Panc1 (cell line): ENCODE results near the gene STK35.

Source experiments
- POLR2AphosphoS5 ChIP-seq: IDR thresholded peaks from 2 replicates; pipeline ENCODE4 v1.6.1; 2012; ENCODE audit warnings: mild to moderate bottlenecking, low read depth, low read length, moderate library complexity
- TF ChIP-seq, protein P1 (sequence below): fragments of 450-650 bp; IDR thresholded peaks from 2 replicates; pipeline ENCODE4 v1.5.1; 2017; ENCODE audit warnings: mild to moderate bottlenecking

DNA sequence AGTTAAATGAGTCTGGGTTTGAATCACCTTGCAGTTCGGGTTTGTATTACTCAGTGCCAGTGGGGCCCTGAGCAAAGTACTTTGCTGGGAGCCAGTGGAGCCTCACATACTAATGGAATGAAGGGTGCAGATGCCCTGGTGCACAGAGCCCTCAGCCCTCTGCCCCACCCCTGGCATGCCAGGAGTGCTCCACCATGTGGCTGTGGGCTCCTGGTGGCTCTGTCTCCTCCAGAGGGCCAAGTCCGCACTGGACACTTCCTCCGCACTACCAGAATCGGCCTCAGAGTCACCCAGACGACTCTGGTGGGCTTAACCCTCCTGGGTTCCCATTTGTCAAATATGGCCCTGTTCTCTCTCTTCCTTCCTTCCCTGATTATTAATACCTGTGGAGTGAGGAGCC is 94.0 kb downstream of the STK35 start:
- TF ChIP-seq, protein P1, sequence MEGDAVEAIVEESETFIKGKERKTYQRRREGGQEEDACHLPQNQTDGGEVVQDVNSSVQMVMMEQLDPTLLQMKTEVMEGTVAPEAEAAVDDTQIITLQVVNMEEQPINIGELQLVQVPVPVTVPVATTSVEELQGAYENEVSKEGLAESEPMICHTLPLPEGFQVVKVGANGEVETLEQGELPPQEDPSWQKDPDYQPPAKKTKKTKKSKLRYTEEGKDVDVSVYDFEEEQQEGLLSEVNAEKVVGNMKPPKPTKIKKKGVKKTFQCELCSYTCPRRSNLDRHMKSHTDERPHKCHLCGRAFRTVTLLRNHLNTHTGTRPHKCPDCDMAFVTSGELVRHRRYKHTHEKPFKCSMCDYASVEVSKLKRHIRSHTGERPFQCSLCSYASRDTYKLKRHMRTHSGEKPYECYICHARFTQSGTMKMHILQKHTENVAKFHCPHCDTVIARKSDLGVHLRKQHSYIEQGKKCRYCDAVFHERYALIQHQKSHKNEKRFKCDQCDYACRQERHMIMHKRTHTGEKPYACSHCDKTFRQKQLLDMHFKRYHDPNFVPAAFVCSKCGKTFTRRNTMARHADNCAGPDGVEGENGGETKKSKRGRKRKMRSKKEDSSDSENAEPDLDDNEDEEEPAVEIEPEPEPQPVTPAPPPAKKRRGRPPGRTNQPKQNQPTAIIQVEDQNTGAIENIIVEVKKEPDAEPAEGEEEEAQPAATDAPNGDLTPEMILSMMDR: no peak
- TF ChIP-seq POLR2AphosphoS5: no peak
